ENCODE results near the gene ADK. TPM values are rescaled to one million over a fixed set of nuclear protein-coding genes. Genes with fewer than 3 reads are reported as not detected.

Gene ADK
- total and polyA plus RNA-seq, 2 of the 13 experiments (the other 11 are each of a cell fraction or from before 2014, with no cell fraction given), result 48.6 to 79.1 TPM

DNA sequence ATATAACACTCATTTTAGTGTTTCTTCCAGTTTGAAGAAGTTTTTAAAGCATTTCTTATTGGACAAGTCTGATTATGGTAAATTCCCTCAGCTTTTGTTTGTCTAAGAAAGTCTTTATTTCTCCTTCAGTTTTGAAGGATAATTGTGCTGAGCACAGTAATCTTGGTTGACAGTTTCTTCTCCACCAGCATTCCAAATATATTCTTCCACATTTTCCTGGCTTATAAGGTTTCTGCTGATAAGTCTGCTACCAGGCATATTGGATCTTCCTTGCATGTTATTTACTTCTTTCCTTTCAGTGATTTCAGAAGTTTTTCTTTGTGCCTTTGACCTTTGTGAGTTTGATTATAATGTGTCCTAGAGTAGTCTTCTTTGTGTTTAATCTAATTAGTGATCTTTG lies 210.7 kb downstream of the ADK start:
- no TSS peak for BruUV-seq (replicated peaks)
- ChIA-PET CTCF (ENCODE audit: low intra/inter-chr PET ratio, low total read pairs) (no interaction called here), POLR2A (no interaction called here)
- no peak for ATAC-seq
- peaks cover 4% of the 10 kb centered on the region for H3K79me2 ChIP-seq (ENCODE audit: insufficient read depth, low read length)
- H3K36me3 ChIP-seq (replicated peaks in 1 of 2; ENCODE audit: control insufficient read depth in 1 of 2, insufficient read depth in 2 of 2, low read length in 2 of 2), result peaks cover 2 to 20% of the 10 kb centered on the region in 2 experiments; a peak in 3 of 5 replicates
- no peak overlapping the region for H3K9ac ChIP-seq (ENCODE audit: insufficient read depth, low read depth, low read length)
- no peak overlapping the region for H2AFZ ChIP-seq (ENCODE audit: low read length)
- no peaks in the 10 kb centered on the region for H3K4me1 ChIP-seq (ENCODE audit: insufficient read depth, low read length)
- H3K4me2 ChIP-seq (ENCODE audit: low read depth, low read length), result no peak overlapping the region
- no peak for DNase-seq (ENCODE audit: low spot score)
- H3K27me3 ChIP-seq (ENCODE audit: control insufficient read depth in 1 of 2, insufficient read depth in 2 of 2, low read length in 2 of 2), result no peaks in the 10 kb centered on the region
- H3K27ac ChIP-seq (ENCODE audit: extremely low read length, insufficient read depth, low read length), result no peak overlapping the region
- in situ Hi-C loops (cut with HindIII; ENCODE audit: extremely low pct_ligation_motif_present, low pct_unique_long_range_greater_than_20kb) (no loop called here), intact Hi-C loops (cut with micrococcal nuclease; ENCODE audit: unreplicated experiment) (no loop called here)
- H3K4me3 ChIP-seq (replicated peaks in 1 of 3; ENCODE audit: insufficient read depth in 1 of 3, low read depth in 2 of 3, low read length in 3 of 3), result no peak overlapping the region
- 0 out of 2 replicates have a peak, but pooled peaks cover 3% of the 10 kb centered on the region for H4K20me1 ChIP-seq (ENCODE audit: insufficient read depth, low read length)
- 0 out of 2 replicates have a peak, but pooled peaks cover 4% of the 10 kb centered on the region for H3K9me3 ChIP-seq (ENCODE audit: low read length)
- TF ChIP-seq, protein P1, sequence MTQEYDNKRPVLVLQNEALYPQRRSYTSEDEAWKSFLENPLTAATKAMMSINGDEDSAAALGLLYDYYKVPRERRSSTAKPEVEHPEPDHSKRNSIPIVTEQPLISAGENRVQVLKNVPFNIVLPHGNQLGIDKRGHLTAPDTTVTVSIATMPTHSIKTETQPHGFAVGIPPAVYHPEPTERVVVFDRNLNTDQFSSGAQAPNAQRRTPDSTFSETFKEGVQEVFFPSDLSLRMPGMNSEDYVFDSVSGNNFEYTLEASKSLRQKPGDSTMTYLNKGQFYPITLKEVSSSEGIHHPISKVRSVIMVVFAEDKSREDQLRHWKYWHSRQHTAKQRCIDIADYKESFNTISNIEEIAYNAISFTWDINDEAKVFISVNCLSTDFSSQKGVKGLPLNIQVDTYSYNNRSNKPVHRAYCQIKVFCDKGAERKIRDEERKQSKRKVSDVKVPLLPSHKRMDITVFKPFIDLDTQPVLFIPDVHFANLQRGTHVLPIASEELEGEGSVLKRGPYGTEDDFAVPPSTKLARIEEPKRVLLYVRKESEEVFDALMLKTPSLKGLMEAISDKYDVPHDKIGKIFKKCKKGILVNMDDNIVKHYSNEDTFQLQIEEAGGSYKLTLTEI (CRISPR knock-in tag; conservative IDR thresholded peaks at IDR 0.05), result no peak
- TF ChIP-seq ZNF446 (CRISPR knock-in tag; IDR thresholded peaks at IDR 0.05) (no peak), PLRG1 (conservative IDR thresholded peaks at IDR 0.05) (no peak), NR3C1 (CRISPR knock-in tag; IDR thresholded peaks at IDR 0.05) (no peak)
- TF ChIP-seq, protein P2, sequence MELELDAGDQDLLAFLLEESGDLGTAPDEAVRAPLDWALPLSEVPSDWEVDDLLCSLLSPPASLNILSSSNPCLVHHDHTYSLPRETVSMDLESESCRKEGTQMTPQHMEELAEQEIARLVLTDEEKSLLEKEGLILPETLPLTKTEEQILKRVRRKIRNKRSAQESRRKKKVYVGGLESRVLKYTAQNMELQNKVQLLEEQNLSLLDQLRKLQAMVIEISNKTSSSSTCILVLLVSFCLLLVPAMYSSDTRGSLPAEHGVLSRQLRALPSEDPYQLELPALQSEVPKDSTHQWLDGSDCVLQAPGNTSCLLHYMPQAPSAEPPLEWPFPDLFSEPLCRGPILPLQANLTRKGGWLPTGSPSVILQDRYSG (CRISPR knock-in tag; IDR thresholded peaks at IDR 0.05), result no peak
- FAIRE-seq, result no peak

DNA sequence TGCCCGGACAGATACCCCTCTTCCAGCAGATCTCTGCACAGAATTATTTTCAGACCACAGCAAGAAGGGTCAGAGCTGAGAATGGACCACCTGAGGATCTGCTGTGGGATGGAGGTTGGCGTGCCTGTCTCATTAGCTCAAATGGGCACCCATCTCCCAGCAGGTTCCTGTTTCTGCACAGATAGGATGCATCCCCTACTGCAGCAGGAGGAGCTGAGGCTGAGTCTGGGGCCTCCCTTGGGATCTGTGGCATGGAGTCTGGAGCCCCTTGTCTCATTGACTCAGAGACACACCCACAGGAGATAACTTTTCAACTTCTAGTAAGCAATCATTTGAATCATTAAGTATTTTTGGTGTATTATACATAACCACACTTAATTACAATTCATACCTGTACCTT lies 212.7 kb downstream of the ADK start:
- Histone ChIP-seq H3K36me3 (replicated peaks in 1 of 2; ENCODE audit: control insufficient read depth in 1 of 2, insufficient read depth in 2 of 2, low read length in 2 of 2) (peaks cover 2 to 15% of the 10 kb centered on the region in 2 experiments; a peak in 3 of 5 replicates), H3K27me3 (ENCODE audit: control insufficient read depth in 1 of 2, insufficient read depth in 2 of 2, low read length in 2 of 2) (no peaks in the 10 kb centered on the region), H3K79me2 (ENCODE audit: insufficient read depth, low read length) (peaks cover 4% of the 10 kb centered on the region), H3K9ac (ENCODE audit: insufficient read depth, low read depth, low read length) (no peak overlapping the region), H3K4me1 (ENCODE audit: insufficient read depth, low read length) (no peaks in the 10 kb centered on the region), H4K20me1 (ENCODE audit: insufficient read depth, low read length) (0 out of 2 replicates have a peak, but pooled peaks cover 3% of the 10 kb centered on the region), H3K4me3 (replicated peaks in 1 of 3; ENCODE audit: insufficient read depth in 1 of 3, low read depth in 2 of 3, low read length in 3 of 3) (no peak overlapping the region), H3K27ac (ENCODE audit: extremely low read length, insufficient read depth, low read length) (no peak overlapping the region), H3K4me2 (ENCODE audit: low read depth, low read length) (no peak overlapping the region), H3K9me3 (ENCODE audit: low read length) (0 out of 2 replicates have a peak, but pooled peaks cover 4% of the 10 kb centered on the region), H2AFZ (ENCODE audit: low read length) (no peak overlapping the region)
- in situ Hi-C loops (cut with HindIII; ENCODE audit: extremely low pct_ligation_motif_present, low pct_unique_long_range_greater_than_20kb), result no loop called here
- FAIRE-seq (no peak), ATAC-seq (no peak), DNase-seq (ENCODE audit: low spot score) (no peak)
- 100% methylated on average over 1 of the region's 2 CpGs for WGBS (ENCODE audit: low lambda C conversion rate)
- CTCF ChIA-PET (ENCODE audit: low intra/inter-chr PET ratio, low total read pairs), result no interaction called here
- no TSS peak for BruUV-seq (replicated peaks)
- POLR2A ChIA-PET, result no interaction called here
- intact Hi-C loops (cut with micrococcal nuclease; ENCODE audit: unreplicated experiment), result no loop called here
- TF ChIP-seq ZFP1 (CRISPR knock-in tag; IDR thresholded peaks at IDR 0.05), result no peak
- TF ChIP-seq GATAD2A (CRISPR knock-in tag; IDR thresholded peaks at IDR 0.05), result no peak
- no peak for TF ChIP-seq ETV5 (CRISPR knock-in tag; IDR thresholded peaks at IDR 0.05; ENCODE audit: borderline replicate concordance)
- TF ChIP-seq ETV6 (CRISPR knock-in tag; conservative IDR thresholded peaks at IDR 0.05), result no peak
- TF ChIP-seq ZNF225 (CRISPR knock-in tag; IDR thresholded peaks at IDR 0.05), result no peak
- no peak for TF ChIP-seq PAWR (CRISPR knock-in tag; IDR thresholded peaks at IDR 0.05; ENCODE audit: borderline replicate concordance)
- TF ChIP-seq ZNF615 (CRISPR knock-in tag; IDR thresholded peaks at IDR 0.05; ENCODE audit: borderline replicate concordance), result no peak
- no peak for TF ChIP-seq CCAR2 (optimal IDR thresholded peaks at IDR 0.05; ENCODE audit: low read depth, low read length)
